Activated CD8-positive, alpha-beta memory T cell treated with anti-CD3 and anti-CD28 coated beads, Interleukin-2, amount 50 U/mL, for 1 hour (primary cell): Measurements from ENCODE around the gene TSHZ1.

Experiments
- DNase-seq: peaks from one replicate; pipeline ENCODE4 v3.0.0-alpha.2; 2020; ENCODE audit errors: extremely low read depth

The TSHZ1 gene

GRCh38 chr18:75275226-75275625, 64.6 kb downstream of the TSHZ1 start:
- no peak for DNase-seq

- no peak for DNase-seq
Observed at GRCh38 chr18:75276818-75277609, 66.4 kb downstream of the TSHZ1 start.

GRCh38 chr18:75277610-75277928, 67.0 kb downstream of the TSHZ1 start:
- no peak for DNase-seq

GRCh38 chr18:75279381-75279780, 68.8 kb downstream of the TSHZ1 start:
- no peak for DNase-seq

GRCh38 chr18:75280427-75281280, 70.1 kb downstream of the TSHZ1 start:
- no peak for DNase-seq

- DNase-seq: no peak
Observed at GRCh38 chr18:75282746-75283145, 72.1 kb downstream of the TSHZ1 start.

GRCh38 chr18:75283731-75284130, 73.1 kb downstream of the TSHZ1 start:
- no peak for DNase-seq

GRCh38 chr18:75284566-75284965, 74.0 kb downstream of the TSHZ1 start:
- no peak for DNase-seq

- DNase-seq: no peak
Observed at GRCh38 chr18:75285876-75286275, 75.3 kb downstream of the TSHZ1 start.

GRCh38 chr18:75287006-75287405, 76.4 kb downstream of the TSHZ1 start:
- DNase-seq: no peak

GRCh38 chr18:75287700-75288099, 77.1 kb downstream of the TSHZ1 start:
- no peak for DNase-seq

- no peak for DNase-seq
Observed at GRCh38 chr18:75289761-75290160, 79.2 kb downstream of the TSHZ1 start.

- DNase-seq: no peak
Observed at GRCh38 chr18:75290737-75291358, 80.3 kb downstream of the TSHZ1 start.

GRCh38 chr18:75291460-75291859, 80.9 kb downstream of the TSHZ1 start:
- no peak for DNase-seq

- DNase-seq: no peak
Observed at GRCh38 chr18:75293591-75293990, 83.0 kb downstream of the TSHZ1 start.

- DNase-seq: no peak
Observed at GRCh38 chr18:75297731-75298130, 87.1 kb downstream of the TSHZ1 start.

- no peak for DNase-seq
Observed at GRCh38 chr18:75304678-75305557, 94.3 kb downstream of the TSHZ1 start.

GRCh38 chr18:75305984-75306383, 95.4 kb downstream of the TSHZ1 start:
- no peak for DNase-seq

GRCh38 chr18:75307530-75307929, 96.9 kb downstream of the TSHZ1 start:
- no peak for DNase-seq

- DNase-seq: no peak
Observed at GRCh38 chr18:75309564-75309963, 99.0 kb downstream of the TSHZ1 start.

GRCh38 chr18:75314117-75314516, 103.5 kb downstream of the TSHZ1 start:
- DNase-seq: no peak

GRCh38 chr18:75314606-75315005, 104.0 kb downstream of the TSHZ1 start:
- DNase-seq: no peak
